Measurements from ENCODE around the gene CAMTA1.

- no peak for TF ChIP-seq ZNF354C (tag by site-specific recombination; IDR thresholded peaks at IDR 0.05; ENCODE audit: borderline replicate concordance, low read depth)
- TF ChIP-seq ZNF639 (tag by site-specific recombination; IDR thresholded peaks at IDR 0.05): no peak
- no peak for TF ChIP-seq ZNF660 (tag by site-specific recombination; IDR thresholded peaks at IDR 0.05)
- TF ChIP-seq ZBTB7A (tag by site-specific recombination; IDR thresholded peaks at IDR 0.05; ENCODE audit: low read depth): no peak
- TF ChIP-seq CTCF (tag by site-specific recombination; IDR thresholded peaks at IDR 0.05): no peak
- TF ChIP-seq ZNF26 (tag by site-specific recombination; IDR thresholded peaks at IDR 0.05): no peak
- TF ChIP-seq ZNF280D (tag by site-specific recombination; IDR thresholded peaks at IDR 0.05): no peak
- no peak for TF ChIP-seq TCF7L2 (IDR thresholded peaks at IDR 0.05; ENCODE audit: borderline replicate concordance, low read depth, low read length)
- TF ChIP-seq WT1 (tag by site-specific recombination; IDR thresholded peaks at IDR 0.05): no peak
Observed at GRCh38 chr1:7219031-7219430, 433.8 kb downstream of the CAMTA1 start.

Data from HEK293 (cell line).